Neuronal stem cell (in vitro differentiated cells): ENCODE data around the gene CNTNAP2.
"Not testable (repeated sequence)": the region's sequence is repeated elsewhere in the genome, so short reads cannot be mapped to it uniquely, and the experiment has no call there.

ENCODE experiments used
- DNase-seq: peaks from one replicate; pipeline ENCODE4 v3.0.0-alpha.2; 2013; ENCODE audit warnings: low spot score
- H2AFZ ChIP-seq: one replicate; pipeline ENCODE4 v1.6.1; 2013; ENCODE audit warnings: mild to moderate bottlenecking, low read length, inconsistent platforms
- H2AK5ac ChIP-seq: 2 replicates; pipeline ENCODE4 v1.6.1; 2013; ENCODE audit warnings: low read depth, mild to moderate bottlenecking, inconsistent platforms, low read length, moderate library complexity, mixed read lengths
- H2BK120ac ChIP-seq: 2 replicates; pipeline ENCODE4 v1.6.1; 2013; ENCODE audit warnings: low read depth, mild to moderate bottlenecking, inconsistent platforms, low read length, moderate library complexity, mixed read lengths
- H2BK12ac ChIP-seq: one replicate; pipeline ENCODE4 v1.6.1; 2013; ENCODE audit warnings: low read length, inconsistent platforms
- H2BK15ac ChIP-seq: 2 replicates; pipeline ENCODE4 v1.6.1; 2013; ENCODE audit warnings: mild to moderate bottlenecking, low read length, inconsistent platforms, mixed read lengths
- H2BK5ac ChIP-seq: one replicate; pipeline ENCODE4 v1.6.1; 2013; ENCODE audit warnings: inconsistent platforms, mild to moderate bottlenecking, low read length, moderate library complexity
- H3K14ac ChIP-seq: one replicate; pipeline ENCODE4 v1.6.1; 2013; ENCODE audit warnings: low read length, inconsistent platforms
- H3K18ac ChIP-seq: 2 replicates; pipeline ENCODE4 v1.6.1; 2013; ENCODE audit warnings: low read length, inconsistent platforms
- H3K23ac ChIP-seq: 2 replicates; pipeline ENCODE4 v1.6.1; 2013; ENCODE audit warnings: low read depth, mild to moderate bottlenecking, mixed read lengths, low read length, inconsistent platforms; ENCODE audit not compliant: poor library complexity
- H3K27ac ChIP-seq: replicated peaks from 3 replicates; pipeline ENCODE4 v1.5.1; 2013; ENCODE audit warnings: low read length, inconsistent platforms
- H3K27me3 ChIP-seq, 3 experiments: 2 replicates each; pipeline ENCODE4 v1.6.1; 2013; ENCODE audit warnings: low read length in 3 of 3, mild to moderate bottlenecking in 2 of 3, inconsistent platforms in 1 of 3, low read depth in 1 of 3, mixed read lengths in 1 of 3, moderate library complexity in 1 of 3; ENCODE audit not compliant: control insufficient read depth in 3 of 3, insufficient read depth in 3 of 3
- H3K36me3 ChIP-seq, 2 donors: replicated peaks in 1 of 2; 2 replicates each; pipeline ENCODE4 v1.6.1; 2013; ENCODE audit warnings: low read length in 2 of 2; ENCODE audit not compliant: control insufficient read depth in 2 of 2, insufficient read depth in 2 of 2
- H3K4ac ChIP-seq: 2 replicates; pipeline ENCODE4 v1.6.1; 2013; ENCODE audit warnings: inconsistent platforms, mild to moderate bottlenecking, low read length, moderate library complexity
- H3K4me1 ChIP-seq, 2 donors: 1 replicate in 1 of 2; 2 replicates in 1 of 2; pipeline ENCODE4 v1.6.1; 2013; ENCODE audit warnings: low read length in 2 of 2, low read depth in 1 of 2; ENCODE audit not compliant: control insufficient read depth in 2 of 2, insufficient read depth in 1 of 2
- H3K4me2 ChIP-seq: one replicate; pipeline ENCODE4 v1.6.1; 2013; ENCODE audit warnings: mild to moderate bottlenecking, low read length, inconsistent platforms; ENCODE audit not compliant: insufficient read depth, poor library complexity, severe bottlenecking
- H3K4me3 ChIP-seq, 2 donors: 2 replicates each; pipeline ENCODE4 v1.5.1; 2013; ENCODE audit warnings: low read length in 2 of 2, mild to moderate bottlenecking in 2 of 2, inconsistent platforms in 1 of 2, moderate library complexity in 1 of 2
- H3K79me1 ChIP-seq: one replicate; pipeline ENCODE4 v1.6.1; 2013; ENCODE audit warnings: low read depth, mild to moderate bottlenecking, inconsistent platforms, low read length, moderate library complexity
- H3K9ac ChIP-seq: one replicate; pipeline ENCODE4 v1.6.1; 2013; ENCODE audit warnings: mild to moderate bottlenecking, low read depth, low read length, inconsistent platforms; ENCODE audit not compliant: poor library complexity
- H3K9me3 ChIP-seq, 2 donors: replicated peaks in 1 of 2; 2 replicates each; pipeline versions ENCODE3 to v1.6.1; 2013; ENCODE audit warnings: low read length in 2 of 2, mild to moderate bottlenecking in 2 of 2, inconsistent platforms in 1 of 2, low read depth in 1 of 2, mixed read lengths in 1 of 2, moderate library complexity in 1 of 2; ENCODE audit not compliant: control insufficient read depth in 2 of 2, insufficient read depth in 1 of 2
- H4K8ac ChIP-seq: one replicate; pipeline ENCODE4 v1.6.1; 2013; ENCODE audit warnings: low read depth, mild to moderate bottlenecking, inconsistent platforms, low read length, moderate library complexity
- H4K91ac ChIP-seq: one replicate; pipeline ENCODE4 v1.6.1; 2013; ENCODE audit warnings: low read length, low read depth, mild to moderate bottlenecking, inconsistent platforms; ENCODE audit not compliant: poor library complexity
- WGBS, 2 donors: extraction: QIAGEN DNeasy Blood & Tissue Kit; methylation state at CpG; one replicate each; pipeline ENCODE4 v1.1.7; 2013; ENCODE audit warnings: missing lambda C conversion rate in 2 of 2, mixed read lengths in 1 of 2; ENCODE audit not compliant: insufficient read length in 2 of 2, insufficient replicate concordance in 1 of 2; ENCODE audit errors: extremely low coverage in 2 of 2; 5-methylcytosine and 5-hydroxymethylcytosine counted together

Gene CNTNAP2

DNA sequence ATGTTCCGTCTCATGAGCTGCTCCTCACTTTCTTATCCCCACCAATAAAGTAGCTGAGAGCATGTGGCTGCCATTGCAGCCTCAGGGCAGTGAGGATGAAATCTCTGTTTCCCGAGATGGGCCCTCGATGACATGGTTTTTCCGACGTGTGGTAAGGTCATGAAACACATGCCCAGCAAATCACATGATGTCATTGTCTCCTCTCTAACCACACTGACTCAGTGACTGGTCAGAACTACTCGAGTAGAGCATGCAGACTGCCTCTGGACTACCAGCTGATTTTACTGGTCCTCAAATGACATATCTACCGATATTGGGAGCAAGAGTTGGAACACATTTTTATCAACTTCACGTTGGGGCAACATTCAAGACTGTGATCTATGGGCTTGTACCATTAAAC, 786.1 kb downstream of the CNTNAP2 start:
- H3K27me3 ChIP-seq: no peaks in the 10 kb centered on the region
- no peaks in the 10 kb centered on the region for H3K9me3 ChIP-seq
- no peaks in the 10 kb centered on the region for H3K79me1 ChIP-seq
- H3K4ac ChIP-seq: no peak overlapping the region
- WGBS, 2 donors: no CpG with 5 or more reads among the region's 8 CpGs
- H3K36me3 ChIP-seq: no peaks in the 10 kb centered on the region
- no peak overlapping the region for H2BK120ac ChIP-seq
- no peak overlapping the region for H3K4me2 ChIP-seq
- no peak overlapping the region for H2AFZ ChIP-seq
- H3K4me1 ChIP-seq: no peaks in the 10 kb centered on the region
- H3K23ac ChIP-seq: no peak overlapping the region
- H2BK5ac ChIP-seq: no peak overlapping the region
- no peak overlapping the region for H2AK5ac ChIP-seq
- H4K91ac ChIP-seq: no peak overlapping the region
- no peak overlapping the region for H3K27ac ChIP-seq
- H3K14ac ChIP-seq: no peak overlapping the region
- H4K8ac ChIP-seq: no peak overlapping the region
- peak overlapping the region in 1 of 2 donors; percentile 54 for H3K4me3 ChIP-seq
- H2BK12ac ChIP-seq: no peak overlapping the region
- no peak overlapping the region for H2BK15ac ChIP-seq
- DNase-seq: no peak
- H3K18ac ChIP-seq: no peak overlapping the region
- H3K9ac ChIP-seq: no peak overlapping the region

GRCh38 chr7:146905746-146906145, 789.1 kb downstream of the CNTNAP2 start:
- not testable (repeated sequence) for H2BK15ac ChIP-seq, H2AK5ac ChIP-seq, H2BK12ac ChIP-seq, H3K27me3 ChIP-seq, H3K23ac ChIP-seq, DNase-seq, H3K4ac ChIP-seq, H3K18ac ChIP-seq, H3K9me3 ChIP-seq, H3K27ac ChIP-seq, H3K4me1 ChIP-seq, H3K4me2 ChIP-seq, H2BK120ac ChIP-seq, H2BK5ac ChIP-seq, H3K9ac ChIP-seq, H3K36me3 ChIP-seq, H2AFZ ChIP-seq, H3K14ac ChIP-seq, H3K79me1 ChIP-seq, H3K4me3 ChIP-seq, H4K91ac ChIP-seq, H4K8ac ChIP-seq
- no CpG with 5 or more reads among the region's 24 CpGs for WGBS, 2 donors

DNA sequence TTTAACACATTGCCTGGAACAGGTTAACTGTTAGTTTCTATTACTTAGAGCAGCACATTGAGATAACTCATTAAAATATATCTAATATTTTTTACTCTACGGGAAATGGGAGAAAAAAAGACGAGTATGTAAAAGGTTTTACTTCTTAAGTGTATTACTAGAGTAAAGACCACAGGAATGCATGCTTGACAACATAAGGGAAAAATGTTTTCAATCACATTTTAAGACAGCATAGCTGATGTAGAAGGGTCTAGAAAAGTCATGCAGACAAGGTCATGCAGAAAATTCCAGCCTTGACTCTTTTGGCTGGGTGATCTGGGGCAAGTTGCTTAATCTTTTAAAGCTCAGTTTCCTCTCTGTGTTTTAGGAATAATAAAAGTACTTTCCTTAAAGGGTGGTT, 806.2 kb downstream of the CNTNAP2 start:
- no peak overlapping the region for H4K8ac ChIP-seq

GRCh38 chr7:146926841-146927240, 810.2 kb downstream of the CNTNAP2 start:
- no peak overlapping the region for H2AK5ac ChIP-seq
- H3K27me3 ChIP-seq: no peaks in the 10 kb centered on the region
- H3K9me3 ChIP-seq: no peaks in the 10 kb centered on the region
- no peaks in the 10 kb centered on the region for H3K4me1 ChIP-seq
- H3K4ac ChIP-seq: no peak overlapping the region
- H3K4me3 ChIP-seq: no peak overlapping the region
- no peak overlapping the region for H3K23ac ChIP-seq
- no peak overlapping the region for H2AFZ ChIP-seq
- no peak overlapping the region for H4K91ac ChIP-seq
- H3K14ac ChIP-seq: no peak overlapping the region
- no peak overlapping the region for H3K18ac ChIP-seq
- no peak overlapping the region for H2BK5ac ChIP-seq
- no CpG with 5 or more reads among the region's 2 CpGs for WGBS, 2 donors
- no peaks in the 10 kb centered on the region for H3K36me3 ChIP-seq
- H3K27ac ChIP-seq: no peak overlapping the region
- no peak overlapping the region for H2BK120ac ChIP-seq
- DNase-seq: no peak
- no peak overlapping the region for H2BK12ac ChIP-seq
- H3K9ac ChIP-seq: no peak overlapping the region
- no peaks in the 10 kb centered on the region for H3K79me1 ChIP-seq
- no peak overlapping the region for H3K4me2 ChIP-seq
- no peak overlapping the region for H4K8ac ChIP-seq
- H2BK15ac ChIP-seq: no peak overlapping the region

More for the DNA sequence above, 806.2 kb downstream of the CNTNAP2 start:
- Histone ChIP-seq H2BK5ac (no peak overlapping the region), H3K79me1 (no peaks in the 10 kb centered on the region), H4K91ac (no peak overlapping the region), H3K4ac (no peak overlapping the region), H2BK15ac (no peak overlapping the region), H2BK12ac (no peak overlapping the region), H3K27me3 (no peaks in the 10 kb centered on the region), H3K18ac (no peak overlapping the region), H3K27ac (no peak overlapping the region), H2AK5ac (no peak overlapping the region), H2BK120ac (no peak overlapping the region), H3K9me3 (no peaks in the 10 kb centered on the region), H3K23ac (no peak overlapping the region), H3K14ac (no peak overlapping the region), H3K36me3 (no peaks in the 10 kb centered on the region), H3K4me3 (no peak overlapping the region), H3K4me2 (no peak overlapping the region), H2AFZ (no peak overlapping the region), H3K4me1 (no peaks in the 10 kb centered on the region), H3K9ac (no peak overlapping the region)
- no peak for DNase-seq
- WGBS, 2 donors: no CpG with 5 or more reads among the region's 2 CpGs
